H1 (cell line): Measurements from ENCODE around the gene PDZD4. TPM values are rescaled to one million over a fixed set of nuclear protein-coding genes. Genes with fewer than 3 reads are reported as not detected.

Experiments
- HDAC2 ChIP-seq, 2 experiments: fragments of 300-600 bp in 1 of 2; sonication (generic) in 1 of 2; IDR thresholded peaks; 2 replicates each; pipeline ENCODE4 v1.6.1; 2011 to 2012; ENCODE audit warnings: low read depth in 2 of 2, low read length in 2 of 2, mild to moderate bottlenecking in 2 of 2, moderate library complexity in 2 of 2, borderline replicate concordance in 1 of 2, inconsistent platforms in 1 of 2
- RBBP5 ChIP-seq: IDR thresholded peaks from 2 replicates; pipeline ENCODE4 v1.7.1; 2012; ENCODE audit warnings: low read depth, mild to moderate bottlenecking, inconsistent platforms, low read length, moderate library complexity, borderline replicate concordance
- RXRA ChIP-seq: IDR thresholded peaks from 2 replicates; pipeline ENCODE4 v1.6.1; 2011; ENCODE audit warnings: low read depth, mild to moderate bottlenecking, low read length, moderate library complexity; ENCODE audit not compliant: insufficient read depth
- polyA plus RNA-seq, 7 experiments: library from polyadenylated mRNA; depleted of rRNA in 3 of 7; stranded (reverse) in 5 of 7; unstranded in 2 of 7; fragments of >200 nt in 5 of 7; fragments of 200-250 nt in 2 of 7; gene quantifications; 1 replicate in 5 of 7; 2 replicates in 1 of 7; 4 replicates in 1 of 7; pipeline versions ENCODE4 v1.2.1 to v1.2.3, GENCODE V29; 2011 to 2013; ENCODE audit warnings: missing spikeins in 2 of 7, mixed read lengths in 2 of 7
- total RNA-seq: library from RNA; stranded (reverse); fragmentation: NEBNext Ultra II Directional; extraction: Animal tissue kit (Norgen Biotek cat#: 25700); gene quantifications from 2 replicates; pipeline ENCODE4 v1.2.1, GENCODE V29; 2021

PDZD4 gene
- total and polyA plus RNA-seq, 2 of the 8 experiments (the other 6 are each of a cell fraction or from before 2014, with no cell fraction given) = 45.8 to 169 TPM

DNA sequence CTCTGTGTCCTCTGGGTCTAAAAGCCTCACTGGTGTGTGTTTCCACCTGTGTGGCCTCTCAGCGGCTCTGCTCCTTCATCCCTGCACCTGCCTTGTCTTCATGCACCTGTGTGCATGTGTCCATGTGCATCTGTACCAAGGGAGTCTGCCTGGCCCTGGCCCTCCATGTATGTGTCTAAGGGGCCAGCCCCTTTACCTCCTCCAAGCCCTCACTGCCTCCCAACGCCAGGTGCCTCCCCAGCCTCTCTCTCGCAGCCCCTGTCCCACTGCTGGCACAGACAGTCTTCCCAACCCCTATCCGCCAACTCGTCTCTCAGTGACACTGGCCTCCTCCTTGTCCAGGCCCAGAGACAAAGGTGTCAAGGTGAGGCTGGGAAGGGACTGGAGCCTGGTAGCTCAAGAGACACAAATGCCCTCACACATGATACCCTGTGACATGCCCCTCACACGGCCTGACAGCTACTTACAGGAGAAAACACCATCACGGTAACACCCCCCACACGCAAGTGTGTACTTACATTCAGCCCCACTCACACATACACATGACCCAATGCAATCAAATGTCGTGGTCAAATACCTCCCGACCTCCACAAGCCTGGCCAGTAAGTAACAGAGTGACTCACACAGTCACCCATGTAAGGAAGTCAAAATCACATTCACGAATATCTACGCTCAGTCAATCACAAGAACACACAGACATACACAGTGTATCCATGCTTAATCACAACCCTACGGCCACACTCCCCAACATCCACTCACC, 44.2 kb upstream of the PDZD4 start (continued):
- TF ChIP-seq HDAC2 (IDR thresholded peaks at IDR 0.05; ENCODE audit: borderline replicate concordance in 1 of 2, low read depth in 2 of 2, low read length in 2 of 2) (no peak), RXRA (no peak), RBBP5 (no peak)
